ENCODE results near the gene SNAP47.

DNA sequence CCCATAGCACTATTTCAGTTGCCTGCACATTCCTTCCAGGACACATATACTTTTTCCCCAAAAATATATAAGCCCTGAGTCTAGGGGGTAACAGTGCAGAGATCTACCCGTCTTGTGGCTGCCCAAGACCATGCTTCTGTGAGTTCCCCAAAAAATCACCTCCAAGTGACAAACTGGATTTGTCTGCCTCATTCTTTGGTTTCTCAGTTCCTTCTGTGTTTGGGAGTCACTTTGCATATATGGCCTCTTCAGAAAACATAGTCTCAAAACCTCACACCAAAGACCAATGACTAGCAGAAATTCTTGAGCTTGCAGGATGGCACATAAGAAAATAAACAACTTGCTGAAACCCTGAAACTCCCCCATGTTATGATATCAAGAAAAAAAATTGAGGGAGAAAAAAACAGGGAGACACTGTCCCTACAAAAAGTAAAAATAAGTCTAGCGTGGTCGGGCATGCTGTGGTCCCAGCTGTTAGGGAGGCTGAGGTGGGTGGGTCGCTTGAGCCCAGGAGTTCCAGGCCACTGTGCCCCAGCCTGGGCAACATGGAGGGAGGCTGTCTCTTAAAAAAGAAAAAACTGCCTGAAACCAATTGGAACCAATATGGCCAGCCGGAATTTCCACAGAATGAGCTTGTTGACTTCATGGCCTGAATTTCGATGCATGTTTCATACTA, 8.2 kb upstream of the SNAP47 start:
- TF ChIP-seq, protein P1, sequence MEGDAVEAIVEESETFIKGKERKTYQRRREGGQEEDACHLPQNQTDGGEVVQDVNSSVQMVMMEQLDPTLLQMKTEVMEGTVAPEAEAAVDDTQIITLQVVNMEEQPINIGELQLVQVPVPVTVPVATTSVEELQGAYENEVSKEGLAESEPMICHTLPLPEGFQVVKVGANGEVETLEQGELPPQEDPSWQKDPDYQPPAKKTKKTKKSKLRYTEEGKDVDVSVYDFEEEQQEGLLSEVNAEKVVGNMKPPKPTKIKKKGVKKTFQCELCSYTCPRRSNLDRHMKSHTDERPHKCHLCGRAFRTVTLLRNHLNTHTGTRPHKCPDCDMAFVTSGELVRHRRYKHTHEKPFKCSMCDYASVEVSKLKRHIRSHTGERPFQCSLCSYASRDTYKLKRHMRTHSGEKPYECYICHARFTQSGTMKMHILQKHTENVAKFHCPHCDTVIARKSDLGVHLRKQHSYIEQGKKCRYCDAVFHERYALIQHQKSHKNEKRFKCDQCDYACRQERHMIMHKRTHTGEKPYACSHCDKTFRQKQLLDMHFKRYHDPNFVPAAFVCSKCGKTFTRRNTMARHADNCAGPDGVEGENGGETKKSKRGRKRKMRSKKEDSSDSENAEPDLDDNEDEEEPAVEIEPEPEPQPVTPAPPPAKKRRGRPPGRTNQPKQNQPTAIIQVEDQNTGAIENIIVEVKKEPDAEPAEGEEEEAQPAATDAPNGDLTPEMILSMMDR (IDR thresholded peaks at IDR 0.05): no peak
- no peak for TF ChIP-seq POLR2A (IDR thresholded peaks at IDR 0.05)

Data from esophagus squamous epithelium (tissue), 4 donors.